Left lobe of liver (tissue), 2 donors: Measurements from ENCODE around the gene JAML. TPM values are rescaled to one million over a fixed set of nuclear protein-coding genes. Genes with fewer than 3 reads are reported as not detected.

Experiments
- ATAC-seq: fragments of 200-7000 bp; cut with Tn5 transposase; one replicate; pipeline ENCODE4 v1.9.1; 2020; ENCODE audit warnings: mild to moderate bottlenecking, moderate library complexity
- DNase-seq: peaks from one replicate; pipeline ENCODE4 v3.0.0-alpha.2; 2020; ENCODE audit warnings: low spot score
- total RNA-seq: library from RNA; stranded (reverse); gene quantifications from one replicate; pipeline ENCODE4 v1.2.1, GENCODE V29; 2021
- donor health status: DM: no; HTN: no; CAD: no; lungs with moderate emphysema.
- donor health status: DM: no; HTN: yes; CAD: no.

The JAML gene
- total RNA-seq, 1 donor from 2014 or later: 1.9 TPM

DNA sequence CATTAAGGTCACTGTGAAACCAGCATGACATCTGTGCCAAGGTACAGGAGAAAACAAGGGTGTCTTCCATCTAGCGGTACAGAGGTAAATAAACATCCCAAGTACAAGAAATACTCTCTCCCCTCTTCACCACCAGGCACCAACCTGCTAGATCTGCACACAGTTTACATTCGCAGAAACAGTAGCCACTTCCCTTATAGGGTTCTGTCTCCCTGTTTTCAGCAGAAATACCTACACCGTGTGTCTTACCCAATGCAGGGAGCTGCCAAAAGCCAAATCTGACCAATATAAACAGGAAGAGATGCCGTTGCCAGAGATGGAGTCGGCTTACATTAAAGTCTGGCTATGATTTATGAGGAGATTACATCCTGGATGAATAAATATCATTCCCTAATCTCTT, 73.4 kb downstream of the JAML start:
- ATAC-seq: no peak
- no peak for DNase-seq

DNA sequence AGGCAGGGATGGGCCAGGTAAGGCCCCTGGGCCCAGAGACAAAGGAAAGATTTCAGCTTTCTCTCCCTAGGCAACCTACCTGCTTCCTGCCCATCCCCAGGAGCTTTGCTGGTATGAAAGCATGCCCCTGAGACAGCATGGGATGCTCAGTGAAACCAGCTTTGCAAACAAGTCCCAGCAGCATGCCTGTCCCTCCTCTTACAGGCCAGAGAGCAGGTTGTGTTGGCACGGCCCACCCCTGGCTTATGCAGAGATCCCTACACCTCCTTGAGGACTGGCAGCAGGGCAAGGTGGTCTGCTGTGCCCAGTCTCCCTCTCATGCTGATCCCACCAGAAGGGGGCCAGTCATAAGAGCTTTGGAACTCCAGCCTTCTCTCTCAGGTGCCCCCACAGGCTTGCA, 75.3 kb downstream of the JAML start:
- DNase-seq (no peak), ATAC-seq (no peak)

DNA sequence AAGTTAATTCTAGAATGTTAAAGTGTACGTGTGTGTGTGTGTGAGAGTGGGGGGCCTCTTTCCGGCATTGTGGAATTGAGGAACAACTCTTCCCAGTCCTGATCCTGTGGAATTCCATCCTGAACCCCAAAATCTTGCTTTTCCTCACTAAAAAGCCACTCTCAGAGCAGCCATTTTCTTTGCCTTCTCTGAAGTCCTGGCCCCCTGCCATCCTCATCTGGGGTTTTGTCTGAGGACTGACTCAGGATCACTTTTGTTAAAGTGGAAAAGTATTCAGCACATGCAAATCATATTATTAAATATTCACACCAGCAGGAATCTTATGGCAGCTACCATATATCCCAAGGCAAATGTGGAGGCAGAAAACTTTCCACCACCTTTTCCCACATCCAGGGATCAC, 76.0 kb downstream of the JAML start:
- ATAC-seq (no peak), DNase-seq (no peak)

DNA sequence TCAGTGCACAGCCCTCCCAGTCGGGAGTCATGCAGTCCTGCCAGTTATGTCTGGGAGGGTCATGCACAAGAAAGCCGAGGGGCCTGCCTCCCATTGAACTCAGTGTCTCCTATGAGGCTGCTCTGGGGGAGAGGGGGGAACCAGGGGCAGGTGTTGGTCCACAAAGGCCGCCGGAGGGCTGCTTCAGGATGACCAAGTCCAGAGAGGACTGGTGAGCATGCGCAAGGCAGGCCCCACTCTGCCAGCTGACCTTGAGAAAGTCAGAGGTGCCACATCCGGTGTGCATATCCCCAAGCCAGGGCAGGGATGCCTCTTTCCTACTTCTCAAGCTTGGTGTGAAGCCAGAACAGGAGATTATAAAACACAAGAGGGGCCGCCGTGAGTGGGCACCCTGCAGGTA, 76.6 kb downstream of the JAML start:
- no peak for ATAC-seq

DNA sequence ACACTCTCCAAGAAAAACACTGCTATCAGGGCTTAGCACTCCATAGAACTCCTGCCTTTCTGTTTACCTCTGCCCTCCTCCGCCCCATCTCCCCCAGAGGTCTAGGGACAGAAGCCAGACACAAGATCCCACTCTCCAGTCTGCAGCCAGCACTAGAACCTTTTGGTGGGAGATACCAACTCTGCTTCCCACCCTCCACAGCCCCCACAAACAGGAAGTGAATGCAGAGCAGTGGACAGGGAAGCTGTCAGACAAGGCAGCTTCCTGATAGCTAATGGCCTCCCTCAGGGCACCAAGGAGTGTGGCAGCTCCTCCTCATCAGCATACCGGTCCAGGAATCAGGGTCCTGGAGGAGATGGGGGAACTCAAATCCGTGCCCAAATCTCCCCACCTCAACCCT, 77.3 kb downstream of the JAML start:
- ATAC-seq: no peak
- no peak for DNase-seq

More for the DNA sequence above, 76.6 kb downstream of the JAML start:
- no peak for DNase-seq

DNA sequence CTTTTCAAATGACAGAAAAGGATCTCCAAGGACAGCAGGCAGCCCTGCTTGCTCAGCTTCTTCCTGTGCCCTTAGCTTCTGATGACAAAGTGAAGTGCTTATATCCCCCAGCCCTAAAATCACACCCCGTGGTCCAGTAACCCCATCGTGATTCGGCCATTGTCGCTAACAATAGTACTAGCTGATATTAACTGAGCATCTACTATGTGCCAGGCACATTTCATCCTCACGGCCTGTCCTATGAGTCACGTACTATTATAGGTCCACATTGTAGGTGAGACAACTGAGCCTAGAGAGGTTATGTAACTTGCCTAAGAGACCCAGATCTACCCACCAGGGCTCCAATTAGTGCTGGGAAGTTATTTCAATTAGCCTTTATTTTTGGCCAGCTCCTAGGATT, 78.3 kb downstream of the JAML start:
- ATAC-seq (no peak), DNase-seq (no peak)

DNA sequence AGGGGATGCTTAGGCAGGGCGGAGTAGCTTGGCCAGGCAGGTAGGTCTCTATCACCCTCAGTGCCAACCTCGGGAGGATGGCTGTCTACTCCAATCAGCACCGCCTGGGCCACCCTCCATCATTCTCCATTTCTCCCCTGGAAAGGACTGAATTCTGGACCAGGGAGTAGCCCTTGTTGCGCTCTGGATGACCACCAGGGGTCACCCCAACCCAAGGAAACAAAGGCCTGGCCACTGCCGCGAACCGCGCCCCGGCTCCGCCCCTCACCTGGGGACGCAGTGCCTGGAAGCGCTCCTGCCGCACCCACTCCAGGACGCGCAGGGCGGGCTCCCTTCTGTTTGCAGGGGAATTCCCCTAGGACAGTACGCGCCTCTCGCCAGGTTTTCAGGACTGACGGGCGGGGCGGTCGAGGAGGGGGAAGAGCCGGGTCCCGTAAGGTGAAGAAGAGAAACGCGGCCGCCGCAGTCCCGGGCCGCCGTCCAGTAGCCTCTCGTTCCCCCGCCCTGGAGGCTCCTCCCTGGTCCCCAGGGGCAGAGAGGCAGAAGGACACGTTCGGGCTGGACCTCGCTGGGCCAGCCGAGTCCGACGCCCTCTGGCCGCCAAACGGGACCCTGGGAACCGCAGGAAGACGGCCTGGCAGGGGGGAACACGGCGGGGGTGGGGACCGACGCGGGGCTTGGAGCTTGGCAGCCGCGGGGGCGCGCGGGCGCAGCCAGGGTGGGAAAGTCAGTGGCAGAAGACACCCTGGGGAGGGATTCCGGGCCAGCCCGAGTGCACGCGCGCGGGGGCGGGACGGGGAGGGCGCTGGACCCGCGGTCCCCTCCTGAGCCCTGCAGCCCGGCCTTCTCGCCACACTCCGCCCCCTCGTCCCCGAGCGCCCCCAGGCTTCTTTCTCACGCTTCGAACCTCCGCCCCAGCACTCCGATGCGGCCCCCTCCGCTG, 79.3 kb downstream of the JAML start:
- peak; percentile 92 for DNase-seq
- ATAC-seq: peak; percentile 99

DNA sequence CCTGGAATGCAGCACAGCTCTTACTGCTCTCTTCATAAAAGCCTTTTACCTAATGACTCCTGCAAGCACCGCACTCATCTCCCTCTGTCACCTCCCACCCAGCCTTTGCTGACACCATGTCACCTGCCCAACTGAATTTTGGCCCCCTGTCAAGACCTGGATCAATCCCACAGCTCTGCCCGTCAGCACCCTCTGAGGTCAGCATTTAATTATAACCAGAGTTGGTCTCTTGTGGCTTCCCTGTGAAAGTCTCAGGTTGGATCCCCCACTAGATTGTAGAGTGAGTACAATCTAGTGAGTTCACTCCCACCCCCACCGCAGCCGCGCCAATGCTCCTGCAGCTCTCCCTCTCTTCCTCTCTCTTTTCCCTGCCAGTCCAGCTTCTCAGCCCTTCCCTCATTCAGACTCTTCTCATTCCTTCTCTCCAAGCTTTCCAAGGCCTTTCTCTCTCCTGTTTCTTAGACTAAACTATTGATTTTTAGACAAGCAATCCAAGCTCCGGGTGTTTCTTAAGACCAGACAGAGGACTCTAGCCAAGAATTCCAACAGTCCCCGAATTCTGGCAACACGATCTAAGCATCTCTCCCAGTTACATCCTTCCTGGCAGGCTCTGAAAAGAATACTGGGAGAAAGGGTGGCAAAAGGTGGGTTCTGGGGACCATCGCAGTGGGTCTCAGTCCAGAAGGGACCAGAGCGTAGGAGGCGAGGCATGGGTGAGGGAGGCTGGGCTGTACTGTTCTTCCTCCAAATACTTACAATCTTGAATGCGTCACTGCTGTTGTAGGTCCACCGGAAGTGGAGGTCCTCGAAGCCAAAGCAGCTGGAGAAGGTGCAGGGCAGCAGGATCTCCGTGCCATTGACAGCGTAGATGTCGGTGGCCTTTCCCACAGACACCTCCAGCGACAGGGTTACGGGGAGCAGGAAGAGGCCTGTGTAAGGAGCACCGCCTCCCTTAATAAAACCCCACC, 80.2 kb downstream of the JAML start:
- ATAC-seq (no peak), DNase-seq (no peak)

Other genes starting within 250 kb of the JAML start
- 7.8 TPM for gene IL10RA, start 238.6 kb downstream of the JAML start, total RNA-seq
- not detected for gene TMPRSS4, start 147.9 kb downstream of the JAML start, total RNA-seq
- gene SMIM35, start 138.0 kb downstream of the JAML start, total RNA-seq: 0.08 TPM
- 0.20 TPM for gene SCN4B, start 72.2 kb downstream of the JAML start, total RNA-seq
- gene SCN2B, start 48.4 kb downstream of the JAML start, total RNA-seq: not detected
- 5.8 TPM for gene MPZL3, start 27.4 kb upstream of the JAML start, total RNA-seq
- gene MPZL2, start 39.3 kb upstream of the JAML start, total RNA-seq: 18.6 TPM
- gene CD3E, start 79.7 kb upstream of the JAML start, total RNA-seq: 1.5 TPM
- gene CD3D, start 117.7 kb upstream of the JAML start, total RNA-seq: 1.6 TPM
- 0.23 TPM for gene CD3G, start 119.3 kb upstream of the JAML start, total RNA-seq
- 22.8 TPM for gene UBE4A, start 134.6 kb upstream of the JAML start, total RNA-seq
- gene ATP5MG, start 176.6 kb upstream of the JAML start, total RNA-seq: 94.9 TPM
- 20.4 TPM for gene KMT2A, start 211.5 kb upstream of the JAML start, total RNA-seq